C4-2B (cell line): ENCODE results near the gene SYT1.

Source experiments
- CTCF ChIP-seq: fragments of 450-650 bp; conservative IDR thresholded peaks from 2 replicates; pipeline ENCODE4 v1.5.1; 2017; ENCODE audit warnings: mild to moderate bottlenecking
- ZFX ChIP-seq: fragments of 450-650 bp; IDR thresholded peaks from 2 replicates; pipeline ENCODE4 v1.6.1; 2017

- TF ChIP-seq CTCF (no peak), ZFX (no peak)
These were observed 99.1 kb downstream of the SYT1 start for GRCh38 chr12:78963439-78964227.
